NCI-H146 treated with DMSO at 0.1 percent for 48 hours (cell line): ENCODE data around the gene ZNG1C.
"Not testable (repeated sequence)": the region's sequence is repeated elsewhere in the genome, so short reads cannot be mapped to it uniquely, and the experiment has no call there.

Experiments
- DNase-seq: peaks from one replicate; lab custom pipeline; 2025; ENCODE audit not compliant: unreplicated experiment; lab: John Stamatoyannopoulos, UW

The ZNG1C gene

GRCh38 chr9:68241683-68242082 is at the start of gene ZNG1C:
TSS of gene ZNG1C (plus strand) at chr9:68241983. CDS start at chr9:68242032, 49 bp downstream.
- not testable (repeated sequence) for DNase-seq

DNA sequence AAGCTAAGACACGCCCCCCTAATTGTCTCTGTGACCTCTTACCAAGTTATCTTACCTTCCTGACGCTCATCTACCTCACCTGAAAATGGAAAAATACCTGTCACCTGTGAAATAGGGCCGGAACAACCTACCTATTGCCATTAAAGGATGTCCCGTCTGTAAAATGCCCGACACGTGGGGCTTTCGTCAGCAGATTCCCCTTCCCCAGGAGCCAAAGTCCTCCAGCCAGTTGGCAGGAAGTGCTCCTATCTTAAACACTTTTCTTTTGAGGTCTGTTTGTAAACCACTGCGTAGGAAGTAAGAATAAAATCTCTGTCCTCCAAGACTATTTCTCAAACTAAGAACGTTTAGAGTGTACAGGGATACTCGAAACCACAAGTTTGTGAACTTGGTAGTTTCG is 654 bp downstream of the ZNG1C start:
- not testable (repeated sequence) for DNase-seq

- not testable (repeated sequence) for DNase-seq
These were observed 39.3 kb downstream of the ZNG1C start for GRCh38 chr9:68281041-68281440.

DNA sequence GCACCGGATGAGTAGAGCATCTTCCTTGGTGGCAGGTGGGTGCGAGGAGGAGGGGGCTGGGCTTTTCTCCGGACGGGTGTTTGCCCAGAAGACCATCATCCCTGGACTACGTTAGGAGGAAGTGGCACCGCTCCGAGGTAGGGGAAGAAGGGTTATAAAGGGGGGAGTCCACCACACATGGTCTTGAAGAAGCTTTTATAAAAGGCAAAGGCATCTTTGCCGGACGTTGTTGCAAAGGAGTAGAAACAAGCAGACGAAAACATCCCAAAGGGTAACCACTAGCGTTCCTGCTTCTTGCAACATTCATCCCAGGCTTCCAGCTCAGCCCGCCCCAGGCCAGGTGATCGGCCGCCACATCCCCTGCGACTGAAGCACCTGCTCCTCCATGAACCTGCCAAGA is 60.8 kb downstream of the ZNG1C start, which contains the start of gene FOXD4L3:
Gene FOXD4L3, plus strand, starts transcription at position 301 of the 400 bp plus-strand sequence. Its CDS starts 85 bp downstream, at position 386.
- DNase-seq: not testable (repeated sequence)

GRCh38 chr9:68303771-68304170 is 62.0 kb downstream of the ZNG1C start:
- DNase-seq: not testable (repeated sequence)

DNA sequence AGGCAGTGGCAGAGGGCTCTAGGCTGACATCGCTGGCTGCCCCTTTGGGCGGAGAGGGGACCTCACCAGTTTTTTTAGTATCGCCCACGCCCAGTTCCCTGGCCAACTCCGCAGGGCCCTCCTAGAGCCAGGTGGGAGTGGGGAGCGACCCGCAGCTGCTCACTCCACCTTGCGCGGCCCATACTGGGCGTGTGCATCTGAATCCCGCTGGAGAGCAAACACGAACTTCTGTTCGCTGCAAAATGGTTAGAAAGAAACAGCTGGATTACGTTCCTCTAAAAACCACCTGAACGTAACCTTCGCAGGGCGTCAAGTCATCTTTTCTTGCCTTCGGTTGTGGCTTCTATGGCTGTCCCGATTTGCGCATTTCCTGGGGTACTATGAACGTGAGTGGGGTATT is 62.4 kb downstream of the ZNG1C start:
- DNase-seq: not testable (repeated sequence)

- DNase-seq: not testable (repeated sequence)
These were observed 63.0 kb downstream of the ZNG1C start for GRCh38 chr9:68304777-68305176.

DNA sequence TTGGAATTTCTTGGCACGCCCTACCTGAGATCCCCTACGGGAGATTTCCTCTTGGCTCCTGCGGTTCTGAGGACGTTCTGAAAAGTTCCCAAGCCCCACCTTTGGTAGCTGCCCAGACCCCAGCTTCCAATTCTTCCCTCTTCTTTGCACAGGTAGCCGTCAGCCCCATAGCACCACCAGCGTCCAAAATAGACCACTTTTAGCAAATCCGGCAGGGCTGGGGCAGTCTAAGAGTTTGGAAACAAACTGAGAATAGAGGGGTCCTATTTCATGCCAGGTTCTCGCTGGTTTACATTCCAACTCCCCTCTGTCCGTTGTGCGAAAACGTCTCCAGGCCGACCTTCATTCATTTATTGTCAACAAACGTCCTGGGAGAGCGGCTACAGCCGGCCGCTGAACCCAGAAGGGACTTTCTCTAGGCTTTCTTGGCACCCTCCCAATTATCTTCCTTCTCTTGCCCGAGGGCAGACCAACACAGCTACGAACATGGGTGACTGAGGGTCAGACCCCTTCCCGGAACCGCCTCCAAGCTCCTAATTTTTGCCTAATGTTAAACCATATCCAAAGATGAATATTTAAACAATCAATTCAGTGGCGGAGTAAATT is 64.0 kb downstream of the ZNG1C start:
- not testable (repeated sequence) for DNase-seq

DNA sequence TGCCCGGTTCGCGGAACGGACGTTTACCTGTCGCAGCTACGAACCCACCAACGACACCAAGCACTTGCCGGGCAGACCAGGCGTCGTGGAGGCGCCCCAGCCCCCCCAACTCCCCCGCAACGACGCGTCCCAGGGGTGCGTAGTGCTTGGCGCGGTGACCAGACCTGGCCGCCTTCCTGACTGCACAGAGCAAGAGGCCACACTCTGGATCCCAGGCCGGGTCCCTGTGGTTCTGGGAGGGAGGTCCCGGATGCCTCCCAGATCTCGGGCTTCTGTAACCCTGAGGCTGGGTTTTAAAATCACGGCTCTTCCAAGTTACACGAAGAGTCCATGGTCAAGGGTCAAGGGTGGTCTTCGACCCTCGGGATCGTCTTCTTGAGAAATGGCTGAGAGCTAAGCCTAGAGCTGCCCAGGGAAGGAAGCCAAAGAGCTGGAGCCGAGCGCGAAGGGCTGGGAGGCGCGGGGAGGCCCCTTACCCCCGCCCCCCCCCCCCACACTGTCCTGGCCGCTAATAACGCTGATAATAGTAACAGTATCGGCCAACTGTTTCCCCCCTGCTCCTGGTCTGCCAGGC is 64.7 kb downstream of the ZNG1C start:
- DNase-seq: not testable (repeated sequence)

DNA sequence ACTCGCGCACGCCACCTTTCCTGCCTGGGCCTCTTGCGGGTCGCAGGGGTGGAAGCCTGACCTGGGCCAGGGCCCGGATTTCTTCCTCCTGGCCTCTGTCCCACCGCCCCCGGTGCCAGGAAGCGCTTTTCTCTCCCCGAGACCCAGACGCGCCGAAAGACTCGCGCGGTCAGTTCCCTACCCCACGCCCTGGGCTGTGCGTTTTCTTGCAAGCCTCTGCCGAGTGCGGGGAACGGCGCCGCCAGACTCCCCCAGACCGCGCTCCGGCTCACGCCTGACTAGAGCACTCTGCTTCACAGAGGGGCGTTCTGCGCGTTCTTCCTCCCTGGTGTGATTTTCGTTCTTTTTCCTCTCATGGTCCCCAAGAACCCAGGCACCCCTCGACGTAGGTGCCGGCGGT is 65.3 kb downstream of the ZNG1C start:
- not testable (repeated sequence) for DNase-seq

DNA sequence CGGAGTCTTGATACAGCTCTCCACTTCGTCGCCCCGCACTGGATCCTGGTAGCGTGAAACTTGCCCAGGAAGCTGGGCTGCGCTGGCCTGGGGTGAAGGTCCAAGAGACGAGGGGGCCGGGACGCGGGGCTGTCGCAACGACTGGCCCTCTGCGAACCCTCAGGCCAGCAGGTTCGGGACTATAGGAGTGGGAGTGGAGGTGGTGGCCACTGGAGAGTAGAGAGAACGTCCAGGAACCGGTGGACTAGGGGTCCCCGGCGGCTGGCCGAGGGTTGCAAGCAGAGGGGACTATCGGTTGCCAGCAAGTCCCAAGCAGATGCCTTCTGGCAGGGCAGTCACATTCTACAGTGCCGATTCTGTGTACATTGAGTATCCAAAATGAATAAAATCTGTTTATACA is 65.9 kb downstream of the ZNG1C start:
- DNase-seq: not testable (repeated sequence)

DNA sequence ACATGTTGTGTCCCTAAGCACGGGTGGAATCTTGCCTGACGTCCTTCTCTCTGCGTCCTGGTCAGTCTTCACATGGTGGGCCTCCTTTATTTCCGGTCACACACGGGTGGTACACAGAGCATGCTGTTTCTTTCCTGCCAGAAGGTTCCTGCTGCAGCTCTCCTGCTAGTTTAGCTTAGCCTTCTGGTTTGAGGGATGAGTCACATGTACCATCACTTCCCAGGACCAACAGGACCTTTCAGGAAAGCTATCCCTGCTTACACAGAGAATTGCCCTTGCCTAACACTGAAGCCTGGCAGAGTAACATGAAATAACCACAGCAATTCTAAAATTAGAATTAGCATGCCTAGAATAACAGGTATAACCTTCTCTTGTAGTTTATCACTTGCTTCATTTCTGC is 69.4 kb downstream of the ZNG1C start:
- DNase-seq: not testable (repeated sequence)

GRCh38 chr9:68318209-68318608 is 76.4 kb downstream of the ZNG1C start:
- not testable (repeated sequence) for DNase-seq

GRCh38 chr9:68323749-68324148 is 82.0 kb downstream of the ZNG1C start:
- not testable (repeated sequence) for DNase-seq

- not testable (repeated sequence) for DNase-seq
These were observed 82.7 kb downstream of the ZNG1C start for GRCh38 chr9:68324518-68324917.

DNA sequence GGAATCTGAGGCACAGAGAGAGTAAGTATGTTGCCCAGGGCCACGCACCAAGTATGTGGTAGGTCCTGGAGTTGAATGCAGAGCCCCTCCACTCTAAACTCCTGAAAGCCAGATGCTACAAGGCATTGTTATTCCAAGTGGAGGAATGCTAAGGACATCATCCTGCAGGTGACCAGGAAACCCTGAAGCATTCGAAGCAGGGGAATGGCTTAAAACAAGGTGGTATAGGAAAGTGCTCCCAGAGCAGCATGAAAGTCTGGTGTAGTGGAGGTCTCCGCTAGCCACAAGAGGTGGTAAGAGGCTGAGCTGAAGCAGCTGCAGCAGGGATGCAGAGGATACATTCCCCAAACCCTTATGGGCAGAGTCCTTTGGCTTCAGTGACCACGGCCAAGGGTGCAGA is 87.3 kb downstream of the ZNG1C start:
- DNase-seq: not testable (repeated sequence)

DNA sequence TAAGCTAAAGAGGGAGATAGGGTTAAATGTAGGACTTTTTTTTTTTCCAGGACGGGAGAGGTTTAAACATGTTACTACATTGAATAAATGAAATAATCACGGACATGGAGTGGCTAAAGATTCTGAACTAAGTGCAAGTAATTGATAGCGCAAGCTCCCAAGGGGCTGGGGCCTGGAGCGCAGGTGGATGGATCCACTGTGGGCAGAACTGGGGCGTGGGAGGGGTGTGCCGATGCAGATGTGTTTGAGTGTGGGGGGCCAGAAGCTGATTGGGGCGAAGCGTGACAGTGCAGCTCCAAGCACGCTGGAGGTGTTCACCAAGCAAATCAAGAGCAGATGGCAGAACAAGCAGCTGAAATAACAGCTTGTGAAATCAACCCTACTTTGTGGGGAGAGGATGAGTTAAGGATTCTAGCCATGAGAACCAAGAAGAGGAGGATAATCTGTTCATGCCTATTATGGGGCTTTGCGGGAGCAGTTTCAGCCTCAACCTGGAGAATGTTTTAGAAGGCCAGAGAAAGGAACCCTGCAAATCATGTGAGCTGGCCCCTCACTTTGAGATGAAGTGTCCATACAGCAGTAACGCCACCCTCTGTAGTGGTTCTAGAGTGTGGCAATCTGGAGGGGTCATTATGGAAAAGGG is 88.9 kb downstream of the ZNG1C start:
- not testable (repeated sequence) for DNase-seq

- not testable (repeated sequence) for DNase-seq
These were observed 90.3 kb downstream of the ZNG1C start for GRCh38 chr9:68332122-68332521.

GRCh38 chr9:68335935-68336334 is 94.2 kb downstream of the ZNG1C start:
- not testable (repeated sequence) for DNase-seq

DNA sequence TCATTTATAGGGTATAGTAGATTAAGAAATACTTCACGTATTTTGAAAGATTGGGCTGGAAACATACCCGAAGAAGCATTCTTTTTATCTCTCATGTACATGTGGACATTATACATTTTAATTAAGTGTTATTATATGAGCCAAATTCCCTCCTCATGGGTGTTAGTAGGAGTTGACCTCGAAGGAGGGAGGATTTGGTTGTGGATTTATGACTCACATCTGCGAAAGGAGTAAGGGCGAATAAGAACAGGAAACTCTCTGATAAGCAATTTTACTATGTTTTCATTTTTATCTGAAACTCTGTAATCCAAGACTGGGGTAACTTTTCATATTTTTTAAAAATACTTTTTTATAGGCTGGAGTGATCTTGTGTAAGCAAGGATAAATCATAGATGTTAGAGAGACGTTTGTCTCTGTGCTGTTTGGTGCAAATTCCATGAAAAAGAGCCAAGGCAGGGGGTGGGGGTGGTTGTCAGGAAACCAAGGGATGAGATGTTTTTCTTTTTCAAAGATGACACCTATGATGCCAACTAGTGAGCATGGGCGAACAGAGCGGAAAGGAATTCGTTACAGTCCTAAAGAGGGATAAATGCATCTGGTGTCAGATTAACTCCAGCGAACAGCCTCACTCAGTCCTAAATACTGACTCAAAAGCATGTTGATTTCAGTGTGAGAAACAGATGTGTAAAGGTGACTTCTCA is 95.0 kb downstream of the ZNG1C start:
- not testable (repeated sequence) for DNase-seq

DNA sequence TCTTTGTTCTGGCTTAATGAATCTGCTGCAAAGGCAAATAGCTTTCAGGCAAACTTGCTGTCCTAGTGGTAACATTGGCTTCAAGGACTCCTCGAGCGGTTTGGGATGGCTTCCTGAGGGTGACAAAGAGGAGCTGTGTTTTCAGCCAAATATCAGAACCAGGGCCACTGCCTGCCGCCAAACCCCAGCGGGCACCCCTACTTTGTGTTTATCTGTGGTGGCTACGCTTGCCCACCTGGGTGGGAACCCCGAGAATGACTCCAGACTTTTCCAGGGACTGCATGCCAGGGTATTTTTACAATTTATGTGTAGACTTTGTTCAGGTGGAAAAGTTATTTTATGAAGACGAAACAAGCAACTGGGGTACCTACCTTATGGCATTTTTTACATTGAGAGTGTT is 96.2 kb downstream of the ZNG1C start:
- not testable (repeated sequence) for DNase-seq
